Measurements from ENCODE around the gene BEAN1.

BEAN1 gene

DNA sequence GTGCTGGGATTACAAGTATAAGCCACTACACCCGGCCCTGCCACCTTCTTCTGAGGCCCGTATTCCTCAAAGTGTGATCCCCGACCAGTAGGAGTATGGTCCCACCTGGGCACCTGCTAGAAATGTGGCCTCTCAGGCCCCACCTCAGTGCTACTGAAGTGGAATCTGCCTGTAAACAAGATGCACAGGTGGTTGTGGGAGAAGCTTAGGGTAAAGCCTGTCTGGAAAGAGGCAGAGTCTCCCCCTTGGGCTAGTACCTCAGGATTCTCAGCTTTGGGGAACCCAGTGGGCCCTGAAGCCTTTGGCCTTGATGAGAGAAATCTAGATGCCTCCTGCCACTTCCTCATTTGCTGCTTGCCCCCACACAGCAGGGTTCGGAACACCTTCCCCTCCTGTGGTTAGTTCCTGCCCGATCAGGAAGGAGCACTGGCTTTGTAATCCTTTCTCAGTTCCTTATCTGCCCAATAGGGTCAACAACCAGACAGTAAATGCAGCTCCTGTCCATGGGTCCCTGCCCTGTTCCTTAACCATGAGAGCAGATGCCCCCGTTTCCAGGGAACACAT is 97.6 kb downstream of the BEAN1 start:
- no peak for DNase-seq

DNA sequence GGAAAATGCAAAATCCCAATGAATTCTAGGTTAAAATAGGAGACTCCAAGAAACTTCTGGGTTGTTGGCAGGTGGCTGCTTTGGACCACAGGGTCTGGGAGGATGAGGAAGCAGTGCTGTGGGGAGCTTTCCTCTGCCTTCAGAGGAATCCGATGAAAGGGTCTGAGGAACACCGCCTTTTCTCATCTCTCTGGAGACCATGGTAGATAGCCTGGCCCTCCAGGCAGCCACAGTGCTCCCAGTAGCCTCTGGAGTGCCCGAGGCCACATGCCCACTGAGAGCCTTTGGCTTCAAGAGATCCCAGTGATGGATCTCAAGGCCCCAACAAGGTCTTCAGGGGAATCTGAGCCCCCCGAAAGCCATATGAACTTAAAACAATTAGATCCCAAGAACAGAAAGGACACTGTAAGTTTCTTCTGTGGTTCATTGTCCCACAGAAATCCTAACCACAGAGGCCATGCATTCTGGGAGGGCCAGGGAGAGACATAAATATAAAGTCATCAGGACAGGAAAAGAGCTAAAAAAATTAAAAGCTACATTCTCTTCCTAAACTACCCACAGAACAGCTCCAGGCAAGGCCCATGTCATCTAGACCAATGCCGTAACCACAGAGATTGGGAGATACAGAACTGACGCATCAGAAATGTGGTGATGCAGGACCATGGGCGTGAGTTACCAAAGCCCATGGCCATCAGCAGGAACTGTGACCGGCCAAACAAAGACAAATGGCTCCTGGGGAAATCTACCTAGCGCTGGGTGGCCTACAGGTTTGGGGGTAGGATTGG is 98.5 kb downstream of the BEAN1 start:
- DNase-seq = no peak

DNA sequence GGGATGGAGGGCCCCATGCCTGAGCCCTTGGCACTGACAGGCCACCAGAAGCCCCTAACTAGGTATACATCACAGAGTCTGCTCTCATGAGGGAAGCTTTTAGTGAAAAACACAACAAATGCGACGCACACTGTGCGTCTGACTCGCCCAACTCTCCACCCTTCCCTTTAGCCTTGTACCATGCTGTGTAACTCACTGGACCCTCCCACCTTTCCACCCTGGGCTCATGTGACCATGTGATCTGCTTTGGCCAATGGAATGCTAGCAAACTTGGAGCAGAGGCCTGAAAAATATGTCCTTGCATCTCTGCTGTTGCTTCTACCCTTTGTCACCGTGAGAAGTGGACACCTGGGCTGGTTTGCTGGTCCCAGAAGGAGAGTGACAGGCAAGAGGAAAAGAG is 101.2 kb downstream of the BEAN1 start:
- no peak for DNase-seq

DNA sequence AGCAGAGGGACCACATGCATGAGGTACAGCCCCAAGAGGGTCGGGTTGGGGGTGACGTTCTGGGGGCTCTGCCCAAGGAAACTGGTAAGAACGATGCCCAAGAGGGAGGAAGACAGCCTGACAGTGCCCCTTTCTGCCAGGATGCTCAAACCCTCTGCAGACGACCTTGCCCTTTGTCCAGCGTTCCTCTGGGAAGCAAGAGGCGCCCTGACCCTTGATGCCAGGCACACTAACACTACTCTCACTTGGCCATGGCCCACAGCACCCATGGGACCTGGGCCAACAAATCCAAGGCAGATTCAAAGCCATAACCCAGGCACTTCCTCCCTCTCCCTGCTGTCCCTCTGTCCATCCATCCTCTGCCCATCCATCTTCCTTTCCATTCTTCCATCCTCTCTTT is 102.4 kb downstream of the BEAN1 start:
- no peak for DNase-seq
